HL-60 (cell line): ENCODE results near the gene CD1E.

Experiments
- CTCF ChIP-seq: IDR thresholded peaks from one replicate; pipeline ENCODE4 v1.5.1; 2011; ENCODE audit warnings: low read length, control low read depth, inconsistent platforms; ENCODE audit not compliant: insufficient read depth
- POLR2AphosphoS5 ChIP-seq: IDR thresholded peaks from 2 replicates; pipeline ENCODE4 v1.6.1; 2012; ENCODE audit warnings: low read depth

- TF ChIP-seq CTCF (no peak), POLR2AphosphoS5 (no peak)
Observed at GRCh38 chr1:158310623-158311022, 43.1 kb upstream of the CD1E start.
